ENCODE data around the gene SLC44A3.

DNA sequence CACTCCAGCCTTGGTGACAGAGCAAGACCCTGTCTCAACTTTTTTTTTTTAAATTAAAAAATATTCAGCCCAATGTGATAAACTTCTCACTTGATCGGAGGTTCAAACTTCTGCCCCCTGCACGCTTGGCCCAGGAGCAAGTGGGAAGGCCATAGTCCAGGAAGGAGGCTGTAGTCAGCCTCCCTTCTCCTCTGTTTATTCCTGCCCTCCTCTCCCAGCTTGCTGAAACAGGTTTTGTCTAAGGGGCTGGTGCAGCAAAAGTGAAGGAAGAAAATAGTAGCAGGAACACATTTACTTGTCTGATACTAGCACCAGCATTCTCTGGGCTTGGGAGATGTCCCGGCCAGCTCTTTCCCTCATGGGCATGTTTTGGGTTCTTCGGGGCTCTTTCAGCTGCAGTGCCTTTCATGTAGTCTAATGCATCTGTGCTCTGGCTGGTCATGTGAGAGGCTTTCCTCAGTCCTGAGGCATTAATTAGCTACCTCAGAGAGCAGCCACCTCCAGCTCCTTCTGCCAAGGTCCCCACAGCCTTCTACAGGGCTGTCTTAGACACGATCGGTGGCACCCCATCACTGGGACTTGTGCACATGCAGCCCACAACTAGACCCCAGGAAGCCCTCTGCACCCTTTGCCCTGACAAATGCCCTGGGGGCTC, 12.9 kb downstream of the SLC44A3 start:
- TF ChIP-seq, protein P1, sequence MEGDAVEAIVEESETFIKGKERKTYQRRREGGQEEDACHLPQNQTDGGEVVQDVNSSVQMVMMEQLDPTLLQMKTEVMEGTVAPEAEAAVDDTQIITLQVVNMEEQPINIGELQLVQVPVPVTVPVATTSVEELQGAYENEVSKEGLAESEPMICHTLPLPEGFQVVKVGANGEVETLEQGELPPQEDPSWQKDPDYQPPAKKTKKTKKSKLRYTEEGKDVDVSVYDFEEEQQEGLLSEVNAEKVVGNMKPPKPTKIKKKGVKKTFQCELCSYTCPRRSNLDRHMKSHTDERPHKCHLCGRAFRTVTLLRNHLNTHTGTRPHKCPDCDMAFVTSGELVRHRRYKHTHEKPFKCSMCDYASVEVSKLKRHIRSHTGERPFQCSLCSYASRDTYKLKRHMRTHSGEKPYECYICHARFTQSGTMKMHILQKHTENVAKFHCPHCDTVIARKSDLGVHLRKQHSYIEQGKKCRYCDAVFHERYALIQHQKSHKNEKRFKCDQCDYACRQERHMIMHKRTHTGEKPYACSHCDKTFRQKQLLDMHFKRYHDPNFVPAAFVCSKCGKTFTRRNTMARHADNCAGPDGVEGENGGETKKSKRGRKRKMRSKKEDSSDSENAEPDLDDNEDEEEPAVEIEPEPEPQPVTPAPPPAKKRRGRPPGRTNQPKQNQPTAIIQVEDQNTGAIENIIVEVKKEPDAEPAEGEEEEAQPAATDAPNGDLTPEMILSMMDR (conservative IDR thresholded peaks at IDR 0.05; ENCODE audit: low read length) = no peak
- no peak for TF ChIP-seq EZH2phosphoT487 (IDR thresholded peaks at IDR 0.05; ENCODE audit: borderline replicate concordance)

All from Loucy (cell line).